Measurements from ENCODE around the gene SLC2A5. TPM values are rescaled to one million over a fixed set of nuclear protein-coding genes. Genes with fewer than 3 reads are reported as not detected.

SLC2A5 gene
- total RNA-seq (2021; fragmentation: NEBNext Ultra II Directional; extraction: Animal tissue kit (Norgen Biotek cat#: 25700)), result under 1 TPM in 5 of 6 experiments, not detected in 1; 0.10 to 0.83 (median 0.18) TPM
- long read RNA-seq, result 0 reads

- Mint-ChIP-seq H3K36me3 (ENCODE audit: low read depth) (0 out of 2 replicates have a peak, but pooled peaks cover 4% of the 10 kb centered on the region), H3K27me3 (ENCODE audit: insufficient read depth) (peaks cover 6% of the 10 kb centered on the region; the same call in 1 of the 2 replicates), H3K4me1 (ENCODE audit: low read depth) (peaks cover 45% of the 10 kb centered on the region), H3K9me3 (no peaks in the 10 kb centered on the region), H3K4me3 (peak within 1 kb of the TSS; percentile 39), H3K27ac (peak within 1 kb of the TSS; percentile 22)
- no peak for DNase-seq
- TF ChIP-seq, protein P1, sequence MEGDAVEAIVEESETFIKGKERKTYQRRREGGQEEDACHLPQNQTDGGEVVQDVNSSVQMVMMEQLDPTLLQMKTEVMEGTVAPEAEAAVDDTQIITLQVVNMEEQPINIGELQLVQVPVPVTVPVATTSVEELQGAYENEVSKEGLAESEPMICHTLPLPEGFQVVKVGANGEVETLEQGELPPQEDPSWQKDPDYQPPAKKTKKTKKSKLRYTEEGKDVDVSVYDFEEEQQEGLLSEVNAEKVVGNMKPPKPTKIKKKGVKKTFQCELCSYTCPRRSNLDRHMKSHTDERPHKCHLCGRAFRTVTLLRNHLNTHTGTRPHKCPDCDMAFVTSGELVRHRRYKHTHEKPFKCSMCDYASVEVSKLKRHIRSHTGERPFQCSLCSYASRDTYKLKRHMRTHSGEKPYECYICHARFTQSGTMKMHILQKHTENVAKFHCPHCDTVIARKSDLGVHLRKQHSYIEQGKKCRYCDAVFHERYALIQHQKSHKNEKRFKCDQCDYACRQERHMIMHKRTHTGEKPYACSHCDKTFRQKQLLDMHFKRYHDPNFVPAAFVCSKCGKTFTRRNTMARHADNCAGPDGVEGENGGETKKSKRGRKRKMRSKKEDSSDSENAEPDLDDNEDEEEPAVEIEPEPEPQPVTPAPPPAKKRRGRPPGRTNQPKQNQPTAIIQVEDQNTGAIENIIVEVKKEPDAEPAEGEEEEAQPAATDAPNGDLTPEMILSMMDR (IDR thresholded peaks at IDR 0.05), result no peak
Observed at GRCh38 chr1:9069326-9070100, at the start of gene SLC2A5. SLC2A5 (minus strand) TSS chr1:9069635; CDS start chr1:9069536, 99 bp downstream.

- TF ChIP-seq, protein P1 (IDR thresholded peaks at IDR 0.05), result no peak
- Mint-ChIP-seq H3K36me3 (ENCODE audit: low read depth) (no peaks in the 10 kb centered on the region), H3K9me3 (no peaks in the 10 kb centered on the region), H3K4me1 (ENCODE audit: low read depth) (no peaks in the 10 kb centered on the region), H3K27me3 (ENCODE audit: insufficient read depth) (peaks cover 2% of the 10 kb centered on the region; the same call in 1 of the 2 replicates), H3K4me3 (no peak overlapping the region), H3K27ac (no peak overlapping the region)
- no peak for DNase-seq
Observed at GRCh38 chr1:9118186-9118585, 48.8 kb upstream of the SLC2A5 start.

DNA sequence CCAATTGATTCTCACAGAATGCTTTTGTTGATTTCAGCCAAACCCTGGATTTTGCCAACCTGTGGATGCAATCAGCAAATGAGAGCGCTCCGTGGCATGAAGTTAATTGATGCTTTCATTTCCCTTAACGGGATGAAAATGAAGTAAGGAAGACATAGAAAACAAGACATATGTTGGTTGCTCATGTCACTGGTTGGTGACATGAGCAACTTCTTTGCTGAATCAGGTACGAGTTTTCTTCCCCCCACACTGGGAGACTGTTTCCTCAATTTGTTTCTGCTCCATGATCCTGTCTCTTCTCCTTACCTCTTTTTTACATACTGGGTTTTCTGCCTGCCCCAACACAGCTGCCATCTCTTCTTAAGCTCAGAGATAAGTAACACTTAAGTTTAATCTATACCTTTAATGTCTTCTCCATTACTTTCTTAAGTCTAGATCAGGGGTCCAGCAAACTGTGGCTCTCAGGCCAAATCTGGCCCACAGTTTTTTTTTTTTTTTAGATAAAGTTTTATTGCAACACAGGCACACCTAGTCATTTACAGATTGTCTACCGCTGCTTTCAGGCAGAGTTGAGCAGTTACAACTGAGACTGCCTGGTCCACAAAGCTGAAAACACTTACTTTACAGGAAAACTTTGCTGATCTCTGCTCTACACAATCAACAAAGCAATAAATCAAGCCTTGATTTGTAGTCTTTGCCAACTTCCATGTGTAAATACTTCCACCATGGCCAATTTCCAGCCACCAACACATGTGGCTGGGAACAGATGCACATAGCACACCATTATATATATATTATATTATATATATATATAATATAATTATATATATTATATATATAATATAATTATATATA, 46.1 kb upstream of the SLC2A5 start:
- peak; percentile 46 for DNase-seq

GRCh38 chr1:9112961-9113880, 43.8 kb upstream of the SLC2A5 start:
- no peak overlapping the region for H3K27ac Mint-ChIP-seq
- TF ChIP-seq, protein P1 (IDR thresholded peaks at IDR 0.05), result no peak
- H3K9me3 Mint-ChIP-seq, result no peaks in the 10 kb centered on the region

More for the DNA sequence above, 46.1 kb upstream of the SLC2A5 start:
- TF ChIP-seq, protein P1 (IDR thresholded peaks at IDR 0.05), result no peak
- no peaks in the 10 kb centered on the region for H3K36me3 Mint-ChIP-seq (ENCODE audit: low read depth)
- 0 out of 2 replicates have a peak, but pooled peaks cover 3% of the 10 kb centered on the region for H3K4me1 Mint-ChIP-seq (ENCODE audit: low read depth)
- no peak overlapping the region for H3K27ac Mint-ChIP-seq
- no peak overlapping the region for H3K4me3 Mint-ChIP-seq
- peaks cover 5% of the 10 kb centered on the region for H3K27me3 Mint-ChIP-seq (ENCODE audit: insufficient read depth)
- no peaks in the 10 kb centered on the region for H3K9me3 Mint-ChIP-seq

DNA sequence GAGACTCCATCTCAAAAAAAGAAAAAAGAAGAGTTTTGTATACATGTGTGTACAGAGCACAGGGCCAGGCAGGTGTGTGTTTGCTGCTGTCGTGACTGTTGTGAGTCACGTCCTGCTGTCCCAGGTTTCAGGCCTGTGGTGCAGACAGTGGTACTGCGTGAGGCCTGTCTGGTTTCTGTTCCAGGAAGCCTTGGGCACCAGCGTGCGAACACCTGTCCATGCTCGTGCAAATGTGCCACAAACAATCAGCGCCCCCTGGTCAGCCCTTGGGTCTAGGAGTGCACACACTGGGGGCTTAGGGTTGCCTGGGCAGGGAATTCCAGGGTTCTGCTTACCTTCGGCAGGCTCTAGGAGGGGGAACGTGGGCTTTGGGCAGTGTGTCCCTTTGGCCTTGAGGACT, 42.5 kb upstream of the SLC2A5 start:
- DNase-seq, result no peak
- Mint-ChIP-seq H3K9me3 (no peaks in the 10 kb centered on the region), H3K36me3 (ENCODE audit: low read depth) (no peaks in the 10 kb centered on the region), H3K4me1 (ENCODE audit: low read depth) (0 out of 2 replicates have a peak, but pooled peaks cover 5% of the 10 kb centered on the region), H3K27me3 (ENCODE audit: insufficient read depth) (peaks cover 5% of the 10 kb centered on the region), H3K4me3 (no peak overlapping the region), H3K27ac (no peak overlapping the region)
- TF ChIP-seq, protein P1 (IDR thresholded peaks at IDR 0.05), result no peak

More at GRCh38 chr1:9112961-9113880, 43.8 kb upstream of the SLC2A5 start:
- no peak overlapping the region for H3K4me3 Mint-ChIP-seq
- H3K27me3 Mint-ChIP-seq (ENCODE audit: insufficient read depth), result peaks cover 5% of the 10 kb centered on the region
- H3K4me1 Mint-ChIP-seq (ENCODE audit: low read depth), result 0 out of 2 replicates have a peak, but pooled peaks cover 5% of the 10 kb centered on the region
- no peaks in the 10 kb centered on the region for H3K36me3 Mint-ChIP-seq (ENCODE audit: low read depth)
- DNase-seq, result no peak

All from HFFc6 (cell line).